Measurements from ENCODE around the gene CALR3.

- TF ChIP-seq CTCF (CRISPR knock-in tag; IDR thresholded peaks at IDR 0.05) = no peak
- TF ChIP-seq ZNF547 (CRISPR knock-in tag; IDR thresholded peaks at IDR 0.05) = no peak
- no peak for TF ChIP-seq SUZ12 (IDR thresholded peaks at IDR 0.05; ENCODE audit: low read depth, low read length)
Observed at GRCh38 chr19:16529466-16530144, 33.6 kb upstream of the CALR3 start.
